Measurements from ENCODE around the gene LMBR1L. TPM values are rescaled to one million over a fixed set of nuclear protein-coding genes. Genes with fewer than 3 reads are reported as not detected.

The LMBR1L gene
- total and polyA plus RNA-seq, 5 donors from 2014 or later = 59.0 to 315 (median 65.2) TPM

DNA sequence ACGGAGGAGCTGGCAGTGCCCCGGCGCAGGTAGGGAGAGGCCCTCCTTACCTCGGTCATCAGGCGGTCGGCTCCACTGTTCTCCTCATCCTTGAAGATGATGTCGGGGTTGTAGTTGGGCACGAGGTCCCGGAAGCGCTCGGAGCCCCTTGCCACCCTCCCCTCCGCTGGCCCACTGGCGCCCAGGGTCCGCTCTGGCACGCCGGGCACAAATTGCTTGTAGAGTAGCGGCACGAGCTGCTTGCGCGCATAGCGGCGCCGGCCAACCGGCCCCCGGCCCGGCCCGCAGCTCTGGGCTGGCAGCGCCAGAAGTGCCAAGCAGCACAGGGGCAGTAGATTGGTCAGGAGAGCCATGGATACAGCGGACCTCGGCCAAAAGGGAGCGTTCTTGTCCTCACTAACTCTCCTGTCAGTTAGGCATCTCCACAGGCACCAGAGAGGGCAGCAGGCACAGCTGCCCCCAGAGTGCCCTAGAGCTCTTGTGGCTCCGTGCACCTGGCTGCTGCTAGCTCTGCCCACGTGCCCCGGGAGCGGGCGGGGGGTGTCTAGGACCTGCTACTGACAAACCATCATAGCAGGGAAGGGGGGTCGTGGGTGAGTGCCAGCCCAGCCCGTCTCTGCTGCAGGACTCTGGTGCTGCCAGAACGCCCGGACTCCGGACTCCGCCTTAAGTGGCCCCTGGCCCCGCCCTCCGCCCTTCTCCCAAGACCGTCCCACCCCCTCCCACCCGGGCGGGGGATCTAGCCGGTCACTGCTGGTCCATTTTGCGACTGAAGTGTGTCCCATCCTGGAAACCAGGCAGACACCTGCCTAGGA is 16.3 kb downstream of the LMBR1L start, which contains the start of gene DHH:
Gene DHH, minus strand, starts transcription at position 642 of the 815 bp plus-strand sequence. Its CDS starts 289 bp downstream, at position 353.
- Histone ChIP-seq H3K9me3 (ENCODE audit: control insufficient read depth in 2 of 2, low read length in 2 of 2) (no peaks in the 10 kb centered on the region), H3K4me3 (ENCODE audit: low read depth, low read length) (no peak within 1 kb of the TSS), H3K4me1 (ENCODE audit: control insufficient read depth, insufficient read depth, low read length, poor library complexity, severe bottlenecking) (peaks cover 47% of the 10 kb centered on the region), H3K27me3 (ENCODE audit: control insufficient read depth, insufficient read depth, low read length) (peaks cover 24% of the 10 kb centered on the region), H3K36me3 (ENCODE audit: control insufficient read depth, insufficient read depth, low read length) (peaks cover 23% of the 10 kb centered on the region), H3K27ac (ENCODE audit: insufficient read depth, low read length, poor library complexity, severe bottlenecking) (no peak within 1 kb of the TSS)
- H3K9me3 Mint-ChIP-seq = peaks cover 0 to 2% (median 0%) of the 10 kb centered on the region in 7 donors
- H3K4me1 Mint-ChIP-seq = peaks cover 5 to 50% (median 34%) of the 10 kb centered on the region in 4 donors
- ATAC-seq (ENCODE audit: low read depth in 2 of 2) (no peak), DNase-seq (no peak)
- peaks cover 69% of the 10 kb centered on the region for H3K27me3 Mint-ChIP-seq
- H3K4me3 Mint-ChIP-seq = peak within 1 kb of the TSS; percentile 15 to 92 (median 40)
- peaks cover 24% of the 10 kb centered on the region for H3K36me3 Mint-ChIP-seq
- no peak within 1 kb of the TSS for H3K27ac Mint-ChIP-seq

DNA sequence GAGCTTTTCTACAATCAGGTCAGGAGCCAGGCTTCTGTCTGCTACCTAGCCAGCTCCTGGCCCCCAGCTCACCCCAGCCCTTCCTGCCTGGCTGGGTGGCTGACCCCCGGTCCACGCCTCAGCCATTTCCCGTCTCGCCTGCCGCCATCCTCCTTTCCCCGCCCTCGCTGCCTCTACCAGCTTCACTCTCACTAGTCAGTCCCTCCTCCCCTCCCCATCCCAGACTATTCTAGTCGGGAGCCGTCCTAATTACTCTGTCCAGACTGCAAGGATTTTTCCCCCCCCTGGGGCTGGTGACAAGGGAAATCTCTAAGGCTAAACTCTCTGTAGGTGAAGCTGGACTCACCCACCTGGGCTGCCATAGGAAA is 16.9 kb downstream of the LMBR1L start:
- Histone ChIP-seq H3K27ac (ENCODE audit: insufficient read depth, low read length, poor library complexity, severe bottlenecking) (no peak overlapping the region), H3K4me1 (ENCODE audit: control insufficient read depth, insufficient read depth, low read length, poor library complexity, severe bottlenecking) (peaks cover 53% of the 10 kb centered on the region), H3K36me3 (ENCODE audit: control insufficient read depth, insufficient read depth, low read length) (peaks cover 18% of the 10 kb centered on the region), H3K9me3 (ENCODE audit: control insufficient read depth in 2 of 2, low read length in 2 of 2) (no peaks in the 10 kb centered on the region), H3K27me3 (ENCODE audit: control insufficient read depth, insufficient read depth, low read length) (peaks cover 30% of the 10 kb centered on the region), H3K4me3 (ENCODE audit: low read depth, low read length) (no peak overlapping the region)
- H3K4me1 Mint-ChIP-seq = peaks cover 5 to 55% (median 34%) of the 10 kb centered on the region in 4 donors
- no peak overlapping the region for H3K27ac Mint-ChIP-seq
- H3K4me3 Mint-ChIP-seq = peak overlapping the region in 3 of 4 donors; percentile 5 to 21 (median 15)
- no peak for DNase-seq
- peaks cover 0 to 2% (median 0%) of the 10 kb centered on the region in 7 donors for H3K9me3 Mint-ChIP-seq
- peaks cover 24% of the 10 kb centered on the region for H3K36me3 Mint-ChIP-seq
- ATAC-seq (ENCODE audit: low read depth in 2 of 2) = no peak
- H3K27me3 Mint-ChIP-seq = peaks cover 72% of the 10 kb centered on the region

DNA sequence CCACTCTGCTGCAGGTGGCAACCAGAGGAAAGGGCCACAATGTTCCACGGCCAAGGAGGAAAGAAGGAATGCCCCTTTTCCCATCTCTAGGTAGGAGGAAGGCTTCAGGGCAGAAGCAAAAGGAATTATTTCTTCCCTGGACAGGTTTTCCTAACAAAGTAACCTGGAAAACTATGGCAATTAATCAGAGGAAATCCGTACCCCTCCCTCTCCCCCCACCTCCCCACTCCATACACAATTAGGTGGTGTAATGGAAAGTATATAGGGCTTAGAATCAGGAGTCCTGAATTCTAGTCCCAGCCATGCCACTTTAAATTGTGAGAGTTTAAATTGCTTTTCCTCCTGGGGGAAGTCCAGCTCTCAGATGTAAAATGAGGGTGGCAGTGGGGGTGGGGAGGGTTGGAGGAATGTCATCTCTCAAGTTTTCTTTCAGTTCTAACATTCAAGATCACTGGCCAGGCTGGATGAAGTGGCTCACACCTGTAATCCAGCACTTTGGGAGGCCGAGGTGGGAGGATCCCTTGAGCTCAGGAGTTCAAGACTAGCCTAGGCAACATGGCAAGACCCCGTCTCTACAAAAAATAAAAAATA is 17.7 kb downstream of the LMBR1L start:
- peaks cover 5 to 63% (median 35%) of the 10 kb centered on the region in 4 donors for H3K4me1 Mint-ChIP-seq
- peaks cover 62% of the 10 kb centered on the region for H3K4me1 ChIP-seq (ENCODE audit: control insufficient read depth, insufficient read depth, low read length, poor library complexity, severe bottlenecking)

DNA sequence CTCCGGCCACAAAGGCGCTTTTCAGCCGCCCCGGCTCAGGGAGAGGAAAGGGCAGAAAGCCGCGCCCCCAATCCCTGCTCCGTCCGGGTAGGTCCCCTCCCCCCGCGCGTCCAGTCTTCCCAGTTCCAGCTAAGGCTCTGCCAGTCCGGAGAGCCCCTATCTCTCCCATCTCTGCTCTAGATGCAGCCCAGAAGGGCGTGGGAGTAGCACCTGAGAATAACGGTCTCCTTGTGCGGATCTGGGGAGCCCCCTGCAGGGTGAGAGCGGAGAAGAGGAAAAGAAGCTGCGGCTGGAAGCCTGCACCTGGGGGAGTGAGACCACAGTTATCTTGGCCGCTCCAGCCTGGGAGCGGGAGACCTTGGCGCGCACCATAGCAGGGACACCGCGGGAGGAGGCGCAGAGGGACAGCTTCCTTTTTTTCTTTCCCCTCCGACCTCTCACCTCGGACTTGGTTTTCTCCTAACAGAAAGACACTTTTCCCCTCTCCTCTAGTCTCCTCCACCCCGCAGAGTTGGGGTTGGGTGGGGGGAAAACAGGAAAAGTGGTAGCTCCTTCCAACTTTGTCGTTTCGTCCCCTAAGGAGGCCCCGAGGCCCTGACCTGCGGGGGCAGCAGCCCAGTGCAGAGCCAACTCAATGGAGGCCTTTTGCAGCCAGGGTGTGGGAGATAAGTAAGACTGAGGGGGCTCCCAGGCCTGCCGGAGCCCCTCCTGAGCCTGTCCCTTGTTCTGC is 18.4 kb downstream of the LMBR1L start:
- Histone ChIP-seq H3K36me3 (ENCODE audit: control insufficient read depth, insufficient read depth, low read length) (peaks cover 8% of the 10 kb centered on the region), H3K9me3 (ENCODE audit: control insufficient read depth in 2 of 2, low read length in 2 of 2) (no peaks in the 10 kb centered on the region), H3K27me3 (ENCODE audit: control insufficient read depth, insufficient read depth, low read length) (peaks cover 33% of the 10 kb centered on the region), H3K4me3 (ENCODE audit: low read depth, low read length) (no peak overlapping the region), H3K4me1 (ENCODE audit: control insufficient read depth, insufficient read depth, low read length, poor library complexity, severe bottlenecking) (peaks cover 64% of the 10 kb centered on the region), H3K27ac (ENCODE audit: insufficient read depth, low read length, poor library complexity, severe bottlenecking) (no peak overlapping the region)
- peak overlapping the region in 3 of 4 donors; percentile 49 to 70 (median 56) for H3K4me3 Mint-ChIP-seq
- H3K36me3 Mint-ChIP-seq = peaks cover 15% of the 10 kb centered on the region
- DNase-seq = peak; percentile 36 to 56 (median 47)
- H3K4me1 Mint-ChIP-seq = peaks cover 5 to 67% (median 39%) of the 10 kb centered on the region in 4 donors
- peak in 1 of 2 donors; percentile 24 for ATAC-seq (ENCODE audit: low read depth in 2 of 2)
- H3K9me3 Mint-ChIP-seq = peaks cover 0 to 2% (median 0%) of the 10 kb centered on the region in 7 donors
- no peak overlapping the region for H3K27ac Mint-ChIP-seq
- peaks cover 82% of the 10 kb centered on the region for H3K27me3 Mint-ChIP-seq

More for the DNA sequence above, 17.7 kb downstream of the LMBR1L start:
- H3K4me3 ChIP-seq (ENCODE audit: low read depth, low read length) = no peak overlapping the region
- H3K9me3 Mint-ChIP-seq = peaks cover 0 to 2% (median 0%) of the 10 kb centered on the region in 7 donors
- peaks cover 14% of the 10 kb centered on the region for H3K36me3 ChIP-seq (ENCODE audit: control insufficient read depth, insufficient read depth, low read length)
- H3K27ac ChIP-seq (ENCODE audit: insufficient read depth, low read length, poor library complexity, severe bottlenecking) = no peak overlapping the region
- DNase-seq = no peak
- peaks cover 33% of the 10 kb centered on the region for H3K27me3 ChIP-seq (ENCODE audit: control insufficient read depth, insufficient read depth, low read length)
- H3K27me3 Mint-ChIP-seq = peaks cover 78% of the 10 kb centered on the region
- H3K27ac Mint-ChIP-seq = no peak overlapping the region
- ATAC-seq (ENCODE audit: low read depth in 2 of 2) = no peak
- H3K9me3 ChIP-seq (ENCODE audit: control insufficient read depth in 2 of 2, low read length in 2 of 2) = no peaks in the 10 kb centered on the region
- peak overlapping the region in 1 of 4 donors; percentile 49 for H3K4me3 Mint-ChIP-seq
- H3K36me3 Mint-ChIP-seq = peaks cover 16% of the 10 kb centered on the region

DNA sequence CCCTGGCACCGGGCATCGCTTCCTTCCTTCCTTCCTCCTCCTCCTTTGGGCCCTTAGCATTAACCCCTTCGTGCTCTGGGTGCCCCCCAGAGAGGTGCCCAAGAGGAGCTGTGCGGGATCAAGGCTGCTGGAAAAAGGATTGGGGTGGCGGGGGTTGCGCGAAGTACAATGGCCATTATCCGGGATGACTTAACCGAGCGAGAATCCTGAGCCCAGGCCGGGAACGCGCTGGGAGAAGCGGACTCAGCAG is 18.9 kb downstream of the LMBR1L start:
- Histone ChIP-seq H3K27ac (ENCODE audit: insufficient read depth, low read length, poor library complexity, severe bottlenecking) (no peak overlapping the region), H3K4me3 (ENCODE audit: low read depth, low read length) (no peak overlapping the region), H3K9me3 (ENCODE audit: control insufficient read depth in 2 of 2, low read length in 2 of 2) (no peaks in the 10 kb centered on the region), H3K27me3 (ENCODE audit: control insufficient read depth, insufficient read depth, low read length) (peaks cover 33% of the 10 kb centered on the region), H3K36me3 (ENCODE audit: control insufficient read depth, insufficient read depth, low read length) (peaks cover 3% of the 10 kb centered on the region), H3K4me1 (ENCODE audit: control insufficient read depth, insufficient read depth, low read length, poor library complexity, severe bottlenecking) (peaks cover 64% of the 10 kb centered on the region)
- Mint-ChIP-seq H3K27me3 (peaks cover 86% of the 10 kb centered on the region), H3K4me1 (peaks cover 5 to 67% (median 41%) of the 10 kb centered on the region in 4 donors), H3K4me3 (peak overlapping the region in 1 of 4 donors; percentile 49), H3K27ac (no peak overlapping the region), H3K9me3 (peaks cover 0 to 2% (median 0%) of the 10 kb centered on the region in 7 donors), H3K36me3 (peaks cover 14% of the 10 kb centered on the region)
- DNase-seq (no peak), ATAC-seq (ENCODE audit: low read depth in 2 of 2) (no peak)

DNA sequence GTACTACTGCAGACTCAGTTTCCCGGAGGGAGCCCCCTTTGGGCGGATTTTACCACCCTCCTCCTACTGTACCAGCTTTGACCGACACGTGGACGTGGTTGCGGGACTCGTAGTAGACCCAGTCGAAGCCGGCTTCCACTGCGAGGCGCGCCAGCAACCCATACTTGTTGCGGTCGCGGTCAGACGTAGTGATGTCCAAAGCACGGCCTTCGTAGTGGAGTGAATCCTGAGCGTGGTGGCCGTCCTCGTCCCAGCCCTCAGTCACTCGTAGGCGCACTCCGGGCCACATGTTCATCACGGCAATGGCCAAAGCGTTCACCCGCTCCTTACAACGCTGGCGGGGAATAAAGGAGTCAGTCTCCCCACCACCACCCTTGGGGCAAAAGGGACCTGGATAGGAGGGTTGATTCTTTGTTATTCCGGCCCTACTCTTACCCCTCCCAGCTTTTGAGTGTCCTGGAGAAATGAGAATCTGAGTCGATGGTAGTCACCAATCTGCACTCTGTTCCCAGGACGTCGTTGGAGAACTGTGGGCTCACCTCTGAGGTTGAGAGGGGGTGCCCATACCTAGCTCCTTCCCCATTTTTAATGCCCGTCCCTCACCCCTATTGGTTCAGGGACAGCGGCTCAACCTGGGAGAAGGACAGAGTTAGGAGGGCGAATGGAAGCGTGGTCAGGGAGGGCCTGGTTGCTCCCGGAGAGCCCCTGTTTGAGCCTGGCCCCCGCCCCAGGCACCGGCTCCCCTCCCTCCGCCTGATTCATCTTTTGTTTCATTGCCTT is 19.4 kb downstream of the LMBR1L start:
- peaks cover 10% of the 10 kb centered on the region for H3K36me3 Mint-ChIP-seq
- Histone ChIP-seq H3K4me1 (ENCODE audit: control insufficient read depth, insufficient read depth, low read length, poor library complexity, severe bottlenecking) (peaks cover 64% of the 10 kb centered on the region), H3K4me3 (ENCODE audit: low read depth, low read length) (no peak overlapping the region), H3K27me3 (ENCODE audit: control insufficient read depth, insufficient read depth, low read length) (peaks cover 33% of the 10 kb centered on the region), H3K27ac (ENCODE audit: insufficient read depth, low read length, poor library complexity, severe bottlenecking) (no peak overlapping the region), H3K9me3 (ENCODE audit: control insufficient read depth in 2 of 2, low read length in 2 of 2) (no peaks in the 10 kb centered on the region), H3K36me3 (ENCODE audit: control insufficient read depth, insufficient read depth, low read length) (no peaks in the 10 kb centered on the region)
- H3K4me1 Mint-ChIP-seq = peaks cover 0 to 67% (median 43%) of the 10 kb centered on the region in 4 donors
- peak overlapping the region; percentile 48 to 78 (median 48) for H3K4me3 Mint-ChIP-seq
- ATAC-seq (ENCODE audit: low read depth in 2 of 2) (no peak), DNase-seq (no peak)
- peaks cover 87% of the 10 kb centered on the region for H3K27me3 Mint-ChIP-seq
- peaks cover 0 to 2% (median 0%) of the 10 kb centered on the region in 7 donors for H3K9me3 Mint-ChIP-seq
- H3K27ac Mint-ChIP-seq = no peak overlapping the region
